ENCODE data around the gene XRCC2. TPM values are rescaled to one million over a fixed set of nuclear protein-coding genes. Genes with fewer than 3 reads are reported as not detected.

Gene XRCC2
- total and polyA plus RNA-seq, 2 donors (not counting 1 experiment from before 2014, with no cell fraction given): 0.66 to 1.5 TPM

GRCh38 chr7:152661479-152661878 lies 14.5 kb downstream of the XRCC2 start:
- ATAC-seq (ENCODE audit: low read depth) (no peak), DNase-seq (no peak)
- WGBS (ENCODE audit: insufficient coverage): no CpG with 5 or more reads among the region's 1 CpG
- H3K27ac Mint-ChIP-seq: no peak overlapping the region
- Histone ChIP-seq H3K4me3 (ENCODE audit: control extremely low read depth in 1 of 5, extremely low read depth in 1 of 5, insufficient read depth in 1 of 5, low read depth in 2 of 5, low read length in 4 of 5) (no peak overlapping the region), H3K9ac (ENCODE audit: low read length) (no peak overlapping the region), H4K20me1 (ENCODE audit: control insufficient read depth, insufficient read depth, low read length, poor library complexity, severe bottlenecking) (no peaks in the 10 kb centered on the region), H3K4me2 (replicated peaks; ENCODE audit: low read depth, low read length, poor library complexity, severe bottlenecking) (no peak overlapping the region), H3K27ac (ENCODE audit: low read length in 2 of 2) (no peak overlapping the region), H3K79me2 (ENCODE audit: control insufficient read depth, insufficient read depth, low read length) (no peaks in the 10 kb centered on the region), H3K27me3 (replicated peaks in 1 of 4; ENCODE audit: control extremely low read depth in 1 of 4, control insufficient read depth in 3 of 4, insufficient read depth in 4 of 4, low read length in 3 of 4) (no peaks in the 10 kb centered on the region), H3K4me1 (ENCODE audit: control insufficient read depth in 2 of 2, insufficient read depth in 2 of 2, low read length in 2 of 2) (no peaks in the 10 kb centered on the region), H3K9me3 (ENCODE audit: control extremely low read depth in 1 of 3, control insufficient read depth in 2 of 3, insufficient read depth in 1 of 3, low read length in 2 of 3) (no peaks in the 10 kb centered on the region), H3K36me3 (replicated peaks in 1 of 2; ENCODE audit: control extremely low read depth in 1 of 2, control insufficient read depth in 1 of 2, extremely low read depth in 1 of 2, insufficient read depth in 2 of 2, low read length in 1 of 2) (no peaks in the 10 kb centered on the region), H2AFZ (ENCODE audit: insufficient read depth, low read depth, low read length, poor library complexity, severe bottlenecking) (no peak overlapping the region)
- ChIA-PET CTCF (no interaction called here), POLR2A (no interaction called here)
- no peaks in the 10 kb centered on the region for H3K9me3 Mint-ChIP-seq (ENCODE audit: insufficient read depth)
- H3K27me3 Mint-ChIP-seq: no peaks in the 10 kb centered on the region
- H3K4me3 Mint-ChIP-seq: no peak overlapping the region
- intact Hi-C loops (cut with micrococcal nuclease): no loop called here
- no peak for TF ChIP-seq EZH2 (IDR thresholded peaks at IDR 0.05; ENCODE audit: borderline replicate concordance, insufficient read depth, low read depth, low read length, poor library complexity, severe bottlenecking)
- peaks cover 2% of the 10 kb centered on the region for H3K4me1 Mint-ChIP-seq

GRCh38 chr7:152660021-152660420 lies 15.9 kb downstream of the XRCC2 start:
- no peak overlapping the region for H2AFZ ChIP-seq (ENCODE audit: insufficient read depth, low read depth, low read length, poor library complexity, severe bottlenecking)
- no CpG with 5 or more reads among the region's 7 CpGs for WGBS (ENCODE audit: insufficient coverage)
- POLR2A ChIA-PET: no interaction called here
- DNase-seq (no peak), ATAC-seq (ENCODE audit: low read depth) (no peak)
- Mint-ChIP-seq H3K9me3 (ENCODE audit: insufficient read depth) (no peaks in the 10 kb centered on the region), H3K4me3 (no peak overlapping the region), H3K4me1 (peaks cover 2% of the 10 kb centered on the region), H3K27me3 (no peaks in the 10 kb centered on the region), H3K27ac (no peak overlapping the region)
- no peaks in the 10 kb centered on the region for H3K4me1 ChIP-seq (ENCODE audit: control insufficient read depth in 2 of 2, insufficient read depth in 2 of 2, low read length in 2 of 2)
- intact Hi-C loops (cut with micrococcal nuclease): no loop called here
- H3K36me3 ChIP-seq (replicated peaks in 1 of 2; ENCODE audit: control extremely low read depth in 1 of 2, control insufficient read depth in 1 of 2, extremely low read depth in 1 of 2, insufficient read depth in 2 of 2, low read length in 1 of 2): no peaks in the 10 kb centered on the region
- no peak for TF ChIP-seq EZH2 (IDR thresholded peaks at IDR 0.05; ENCODE audit: borderline replicate concordance, insufficient read depth, low read depth, low read length, poor library complexity, severe bottlenecking)
- H3K27me3 ChIP-seq (replicated peaks in 1 of 4; ENCODE audit: control extremely low read depth in 1 of 4, control insufficient read depth in 3 of 4, insufficient read depth in 4 of 4, low read length in 3 of 4): no peaks in the 10 kb centered on the region
- no peaks in the 10 kb centered on the region for H3K9me3 ChIP-seq (ENCODE audit: control extremely low read depth in 1 of 3, control insufficient read depth in 2 of 3, insufficient read depth in 1 of 3, low read length in 2 of 3)
- H3K4me2 ChIP-seq (replicated peaks; ENCODE audit: low read depth, low read length, poor library complexity, severe bottlenecking): no peak overlapping the region
- H3K4me3 ChIP-seq (ENCODE audit: control extremely low read depth in 1 of 5, extremely low read depth in 1 of 5, insufficient read depth in 1 of 5, low read depth in 2 of 5, low read length in 4 of 5): no peak overlapping the region
- no peaks in the 10 kb centered on the region for H3K79me2 ChIP-seq (ENCODE audit: control insufficient read depth, insufficient read depth, low read length)
- no peak overlapping the region for H3K27ac ChIP-seq (ENCODE audit: low read length in 2 of 2)
- no peak overlapping the region for H3K9ac ChIP-seq (ENCODE audit: low read length)
- CTCF ChIA-PET: no interaction called here
- no peaks in the 10 kb centered on the region for H4K20me1 ChIP-seq (ENCODE audit: control insufficient read depth, insufficient read depth, low read length, poor library complexity, severe bottlenecking)

Data from B cell (primary cell).